ENCODE data around the gene ABCG1. TPM values are rescaled to one million over a fixed set of nuclear protein-coding genes. Genes with fewer than 3 reads are reported as not detected.

Gene ABCG1
- total RNA-seq, 1 donor from 2014 or later: 10.2 TPM

GRCh38 chr21:42225042-42225441, 6.1 kb downstream of the ABCG1 start:
- DNase-seq (ENCODE audit: low spot score): no peak
- peaks cover 80% of the 10 kb centered on the region for H3K4me1 Mint-ChIP-seq (ENCODE audit: low read depth)
- intact Hi-C loops (cut with micrococcal nuclease): no loop called here
- no peak overlapping the region for H3K4me3 Mint-ChIP-seq
- peaks cover 32% of the 10 kb centered on the region for H3K36me3 Mint-ChIP-seq (ENCODE audit: low read depth)
- H3K9me3 Mint-ChIP-seq: no peaks in the 10 kb centered on the region
- H3K27ac Mint-ChIP-seq: no peak overlapping the region
- peaks cover 3% of the 10 kb centered on the region for H3K27me3 Mint-ChIP-seq (ENCODE audit: insufficient read depth)

GRCh38 chr21:42225571-42226155, 6.7 kb downstream of the ABCG1 start:
- Mint-ChIP-seq H3K4me1 (ENCODE audit: low read depth) (peaks cover 80% of the 10 kb centered on the region), H3K27me3 (ENCODE audit: insufficient read depth) (no peaks in the 10 kb centered on the region)
- intact Hi-C loops (cut with micrococcal nuclease): no loop called here

GRCh38 chr21:42226626-42227025, 7.7 kb downstream of the ABCG1 start:
- intact Hi-C loops (cut with micrococcal nuclease): no loop called here
- Mint-ChIP-seq H3K27ac (no peak overlapping the region), H3K36me3 (ENCODE audit: low read depth) (peaks cover 29% of the 10 kb centered on the region), H3K4me1 (ENCODE audit: low read depth) (peaks cover 83% of the 10 kb centered on the region), H3K27me3 (ENCODE audit: insufficient read depth) (no peaks in the 10 kb centered on the region), H3K4me3 (no peak overlapping the region), H3K9me3 (no peaks in the 10 kb centered on the region)
- DNase-seq (ENCODE audit: low spot score): no peak

More at GRCh38 chr21:42225571-42226155, 6.7 kb downstream of the ABCG1 start:
- DNase-seq (ENCODE audit: low spot score): no peak
- no peaks in the 10 kb centered on the region for H3K9me3 Mint-ChIP-seq
- peaks cover 29% of the 10 kb centered on the region for H3K36me3 Mint-ChIP-seq (ENCODE audit: low read depth)
- H3K27ac Mint-ChIP-seq: no peak overlapping the region
- H3K4me3 Mint-ChIP-seq: no peak overlapping the region

GRCh38 chr21:42227909-42228708, 9.2 kb downstream of the ABCG1 start:
- H3K27ac Mint-ChIP-seq: peak overlapping the region; percentile 87
- peak overlapping the region; percentile 34 for H3K4me3 Mint-ChIP-seq
- peaks cover 29% of the 10 kb centered on the region for H3K36me3 Mint-ChIP-seq (ENCODE audit: low read depth)
- peaks cover 84% of the 10 kb centered on the region for H3K4me1 Mint-ChIP-seq (ENCODE audit: low read depth)
- no peaks in the 10 kb centered on the region for H3K9me3 Mint-ChIP-seq
- peak; percentile 89 for DNase-seq (ENCODE audit: low spot score)
- no peaks in the 10 kb centered on the region for H3K27me3 Mint-ChIP-seq (ENCODE audit: insufficient read depth)
- intact Hi-C loops (cut with micrococcal nuclease): loop anchor here (1.0 to 2.0 kb wide), 4 partner anchors 8 to 269 kb away; partner anchors contain the start of gene RSPH1

- H3K9me3 Mint-ChIP-seq: no peaks in the 10 kb centered on the region
- H3K36me3 Mint-ChIP-seq (ENCODE audit: low read depth): peaks cover 29% of the 10 kb centered on the region
- peaks cover 84% of the 10 kb centered on the region for H3K4me1 Mint-ChIP-seq (ENCODE audit: low read depth)
- peak overlapping the region; percentile 87 for H3K27ac Mint-ChIP-seq
- H3K27me3 Mint-ChIP-seq (ENCODE audit: insufficient read depth): no peaks in the 10 kb centered on the region
- no peak for DNase-seq (ENCODE audit: low spot score)
- H3K4me3 Mint-ChIP-seq: peak overlapping the region; percentile 34
- intact Hi-C loops (cut with micrococcal nuclease): loop anchor here (1.0 to 2.0 kb wide), 4 partner anchors 8 to 268 kb away; partner anchors contain the start of gene RSPH1
Observed at GRCh38 chr21:42228709-42229220, 9.8 kb downstream of the ABCG1 start.

GRCh38 chr21:42229676-42230075, 10.7 kb downstream of the ABCG1 start:
- H3K36me3 Mint-ChIP-seq (ENCODE audit: low read depth): peaks cover 29% of the 10 kb centered on the region

GRCh38 chr21:42230178-42230577, 11.2 kb downstream of the ABCG1 start:
- H3K27me3 Mint-ChIP-seq (ENCODE audit: insufficient read depth): no peaks in the 10 kb centered on the region
- peaks cover 25% of the 10 kb centered on the region for H3K36me3 Mint-ChIP-seq (ENCODE audit: low read depth)
- intact Hi-C loops (cut with micrococcal nuclease): loop anchor here (5.0 kb wide), 1 partner anchor 168 kb away; no protein-coding TSS in a partner anchor
- no peak overlapping the region for H3K27ac Mint-ChIP-seq
- H3K4me3 Mint-ChIP-seq: no peak overlapping the region
- H3K9me3 Mint-ChIP-seq: no peaks in the 10 kb centered on the region
- DNase-seq (ENCODE audit: low spot score): no peak
- peaks cover 94% of the 10 kb centered on the region for H3K4me1 Mint-ChIP-seq (ENCODE audit: low read depth)

More at GRCh38 chr21:42229676-42230075, 10.7 kb downstream of the ABCG1 start:
- Mint-ChIP-seq H3K9me3 (no peaks in the 10 kb centered on the region), H3K27me3 (ENCODE audit: insufficient read depth) (no peaks in the 10 kb centered on the region), H3K4me3 (no peak overlapping the region), H3K4me1 (ENCODE audit: low read depth) (peaks cover 91% of the 10 kb centered on the region), H3K27ac (no peak overlapping the region)
- intact Hi-C loops (cut with micrococcal nuclease): loop anchor here (2.0 to 5.0 kb wide), 2 partner anchors 167 to 267 kb away; partner anchors contain the start of gene RSPH1
- DNase-seq (ENCODE audit: low spot score): no peak

- Mint-ChIP-seq H3K27me3 (ENCODE audit: insufficient read depth) (no peaks in the 10 kb centered on the region), H3K36me3 (ENCODE audit: low read depth) (peaks cover 20% of the 10 kb centered on the region), H3K4me3 (no peak overlapping the region), H3K27ac (no peak overlapping the region), H3K4me1 (ENCODE audit: low read depth) (peaks cover 96% of the 10 kb centered on the region), H3K9me3 (no peaks in the 10 kb centered on the region)
- no peak for DNase-seq (ENCODE audit: low spot score)
- intact Hi-C loops (cut with micrococcal nuclease): loop anchor here (5.0 kb wide), 1 partner anchor 168 kb away; no protein-coding TSS in a partner anchor
Observed at GRCh38 chr21:42230636-42231035, 11.7 kb downstream of the ABCG1 start.

- H3K4me3 Mint-ChIP-seq: no peak overlapping the region
Observed at GRCh38 chr21:42231756-42232155, 12.8 kb downstream of the ABCG1 start.

GRCh38 chr21:42232176-42232825, 13.4 kb downstream of the ABCG1 start:
- H3K27me3 Mint-ChIP-seq (ENCODE audit: insufficient read depth): no peaks in the 10 kb centered on the region
- peak overlapping the region; percentile 92 for H3K27ac Mint-ChIP-seq
- peaks cover 7% of the 10 kb centered on the region for H3K36me3 Mint-ChIP-seq (ENCODE audit: low read depth)
- no peak for DNase-seq (ENCODE audit: low spot score)
- no peaks in the 10 kb centered on the region for H3K9me3 Mint-ChIP-seq
- H3K4me1 Mint-ChIP-seq (ENCODE audit: low read depth): peaks cover 96% of the 10 kb centered on the region
- intact Hi-C loops (cut with micrococcal nuclease): loop anchor here (5.0 kb wide), 1 partner anchor 170 kb away; no protein-coding TSS in a partner anchor
- peak overlapping the region; percentile 73 for H3K4me3 Mint-ChIP-seq

More at GRCh38 chr21:42231756-42232155, 12.8 kb downstream of the ABCG1 start:
- no peak for DNase-seq (ENCODE audit: low spot score)
- Mint-ChIP-seq H3K9me3 (no peaks in the 10 kb centered on the region), H3K36me3 (ENCODE audit: low read depth) (peaks cover 11% of the 10 kb centered on the region), H3K27ac (no peak overlapping the region), H3K4me1 (ENCODE audit: low read depth) (peaks cover 96% of the 10 kb centered on the region), H3K27me3 (ENCODE audit: insufficient read depth) (no peaks in the 10 kb centered on the region)
- intact Hi-C loops (cut with micrococcal nuclease): loop anchor here (5.0 kb wide), 1 partner anchor 169 kb away; no protein-coding TSS in a partner anchor

GRCh38 chr21:42233067-42233961, 14.4 kb downstream of the ABCG1 start:
- intact Hi-C loops (cut with micrococcal nuclease): loop anchor here (1.0 to 5.0 kb wide), 3 partner anchors 45 to 646 kb away; partner anchors contain the start of gene WDR4
- H3K4me1 Mint-ChIP-seq (ENCODE audit: low read depth): peaks cover 96% of the 10 kb centered on the region
- peak; percentile 76 for DNase-seq (ENCODE audit: low spot score)
- H3K27ac Mint-ChIP-seq: peak overlapping the region; percentile 92
- no peaks in the 10 kb centered on the region for H3K9me3 Mint-ChIP-seq
- H3K27me3 Mint-ChIP-seq (ENCODE audit: insufficient read depth): no peaks in the 10 kb centered on the region
- no peaks in the 10 kb centered on the region for H3K36me3 Mint-ChIP-seq (ENCODE audit: low read depth)
- H3K4me3 Mint-ChIP-seq: peak overlapping the region; percentile 73
